Mucosa of rectum (tissue), 2 donors: ENCODE measurements around the gene DTX3L.

ENCODE experiments used
- H3K27ac ChIP-seq, 2 donors: one replicate each; pipeline ENCODE4 v1.7.0; 2013; ENCODE audit warnings: inconsistent platforms in 2 of 2, low read depth in 2 of 2, low read length in 2 of 2
- H3K27me3 ChIP-seq, 2 donors: one replicate each; pipeline ENCODE4 v1.7.0; 2013; ENCODE audit warnings: low read length in 2 of 2; ENCODE audit not compliant: control insufficient read depth in 2 of 2, insufficient read depth in 2 of 2
- H3K36me3 ChIP-seq, 2 donors: one replicate each; pipeline ENCODE4 v1.7.0; 2013; ENCODE audit warnings: low read length in 2 of 2; ENCODE audit not compliant: control insufficient read depth in 2 of 2, insufficient read depth in 2 of 2
- H3K4me1 ChIP-seq, 2 donors: one replicate each; pipeline ENCODE4 v1.7.0; 2013; ENCODE audit warnings: low read length in 2 of 2, mild to moderate bottlenecking in 1 of 2; ENCODE audit not compliant: control insufficient read depth in 2 of 2, insufficient read depth in 2 of 2
- H3K4me3 ChIP-seq, 2 donors: one replicate each; pipeline ENCODE4 v1.7.0; 2013; ENCODE audit warnings: low read length in 2 of 2
- H3K9ac ChIP-seq, 2 donors: one replicate each; pipeline ENCODE4 v1.7.0; 2013; ENCODE audit warnings: low read length in 2 of 2, low read depth in 1 of 2, mild to moderate bottlenecking in 1 of 2
- H3K9me3 ChIP-seq, 2 donors: one replicate each; pipeline ENCODE4 v1.7.0; 2013; ENCODE audit warnings: low read length in 2 of 2; ENCODE audit not compliant: control insufficient read depth in 2 of 2
- donor health status: healthy.
- donor health status: Normal muscosa, but diverticular disease.

DTX3L gene

GRCh38 chr3:122578069-122578740 lies 14.1 kb downstream of the DTX3L start:
- H3K36me3 ChIP-seq: peaks cover 0 to 4% of the 10 kb centered on the region in 2 donors
- H3K27ac ChIP-seq: no peak overlapping the region
- peaks cover 3 to 13% of the 10 kb centered on the region in 2 donors for H3K9me3 ChIP-seq
- no peaks in the 10 kb centered on the region for H3K4me1 ChIP-seq
- no peaks in the 10 kb centered on the region for H3K27me3 ChIP-seq
- peak overlapping the region in 1 of 2 donors; percentile 75 for H3K4me3 ChIP-seq
- H3K9ac ChIP-seq: peak overlapping the region in 1 of 2 donors; percentile 52

- H3K4me3 ChIP-seq: no peak overlapping the region
- H3K27ac ChIP-seq: no peak overlapping the region
- no peaks in the 10 kb centered on the region for H3K27me3 ChIP-seq
- no peak overlapping the region for H3K9ac ChIP-seq
- H3K9me3 ChIP-seq: peaks cover 3 to 13% of the 10 kb centered on the region in 2 donors
- no peaks in the 10 kb centered on the region for H3K4me1 ChIP-seq
- no peaks in the 10 kb centered on the region for H3K36me3 ChIP-seq
Observed at GRCh38 chr3:122580470-122580869, 16.3 kb downstream of the DTX3L start.

DNA sequence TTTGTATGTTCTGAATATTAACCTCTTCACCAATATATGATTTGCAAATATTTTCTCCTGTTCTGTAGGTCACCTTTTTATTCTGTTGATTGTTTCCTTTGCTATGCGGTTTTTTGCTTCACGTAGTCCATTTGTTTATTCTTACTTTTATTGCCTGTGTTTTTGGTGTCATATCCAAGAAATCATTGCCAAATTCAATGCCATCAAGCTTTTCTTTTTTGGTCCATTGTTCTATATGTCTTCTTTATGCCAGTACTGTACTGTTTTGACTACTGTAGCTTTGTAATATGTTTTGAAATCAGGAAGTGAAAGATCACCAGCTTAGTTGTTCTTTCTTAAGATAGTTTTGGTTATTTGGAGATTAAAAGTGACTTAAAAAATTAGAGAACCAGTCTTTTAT lies 17.5 kb downstream of the DTX3L start:
- Histone ChIP-seq H3K27ac (no peak overlapping the region), H3K27me3 (no peaks in the 10 kb centered on the region), H3K36me3 (no peaks in the 10 kb centered on the region), H3K9me3 (peaks cover 3 to 13% of the 10 kb centered on the region in 2 donors), H3K4me1 (no peaks in the 10 kb centered on the region), H3K9ac (no peak overlapping the region), H3K4me3 (no peak overlapping the region)

DNA sequence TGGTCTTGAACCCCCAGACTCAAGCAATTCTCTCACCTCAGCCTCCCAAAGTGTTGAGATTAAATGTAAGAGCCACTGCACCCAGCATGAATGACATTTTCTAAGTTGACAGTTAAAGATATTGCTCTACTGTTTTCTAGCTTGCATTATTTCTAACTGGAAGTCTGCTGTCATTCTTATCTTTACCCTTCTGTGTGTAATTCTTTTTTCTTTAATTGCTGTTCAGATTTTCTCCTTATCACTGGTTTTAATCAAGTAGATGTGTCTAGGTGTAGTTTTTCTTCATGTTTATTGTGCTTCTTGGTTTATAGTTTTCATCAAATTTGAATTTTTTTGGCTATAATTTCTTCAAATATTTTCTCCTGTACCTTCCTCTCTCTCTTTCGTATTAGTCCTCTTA lies 18.3 kb downstream of the DTX3L start:
- H3K9me3 ChIP-seq: peaks cover 3 to 13% of the 10 kb centered on the region in 2 donors
- no peak overlapping the region for H3K27ac ChIP-seq
- no peak overlapping the region for H3K9ac ChIP-seq
- no peaks in the 10 kb centered on the region for H3K36me3 ChIP-seq
- no peak overlapping the region for H3K4me3 ChIP-seq
- H3K4me1 ChIP-seq: no peaks in the 10 kb centered on the region
- no peaks in the 10 kb centered on the region for H3K27me3 ChIP-seq

GRCh38 chr3:122586098-122586497 lies 22.0 kb downstream of the DTX3L start:
- Histone ChIP-seq H3K27me3 (no peaks in the 10 kb centered on the region), H3K4me1 (no peaks in the 10 kb centered on the region), H3K9me3 (peaks cover 3 to 13% of the 10 kb centered on the region in 2 donors), H3K9ac (no peak overlapping the region), H3K36me3 (no peaks in the 10 kb centered on the region), H3K4me3 (no peak overlapping the region), H3K27ac (no peak overlapping the region)

DNA sequence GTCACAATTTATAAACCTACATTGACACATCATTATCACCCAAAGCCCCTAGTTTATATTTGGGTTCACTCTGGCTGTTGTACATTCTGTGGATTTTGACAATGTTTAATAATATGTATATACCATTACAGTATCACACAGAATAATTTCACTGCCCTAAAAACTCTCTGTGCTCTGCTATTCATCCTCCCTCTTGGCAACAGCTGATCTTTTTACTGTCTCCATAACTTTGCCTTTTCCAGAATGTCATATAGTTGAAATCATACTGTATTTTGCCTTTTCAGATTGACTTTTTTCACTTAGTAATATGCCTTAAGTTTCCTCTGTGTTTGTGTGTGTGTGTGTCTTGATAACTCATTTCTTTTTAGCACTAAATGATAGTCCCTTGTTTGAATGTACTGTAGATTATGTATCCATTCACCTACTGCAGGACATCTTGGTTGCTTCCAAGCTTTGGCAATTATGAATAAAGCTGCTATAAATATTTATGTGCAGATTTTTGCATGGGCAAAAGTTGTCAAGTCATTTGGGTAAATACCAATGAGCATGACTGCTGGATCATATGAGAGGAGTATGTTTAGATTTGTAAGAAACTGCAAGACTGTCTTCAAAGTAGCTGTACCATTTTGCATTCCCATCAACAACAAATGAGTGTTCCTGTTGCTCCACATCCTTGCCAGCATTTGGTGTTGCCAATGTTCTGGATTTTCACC lies 22.8 kb downstream of the DTX3L start:
- H3K9ac ChIP-seq: no peak overlapping the region
- H3K27me3 ChIP-seq: no peaks in the 10 kb centered on the region
- H3K9me3 ChIP-seq: peaks cover 3 to 10% of the 10 kb centered on the region in 2 donors
- no peaks in the 10 kb centered on the region for H3K36me3 ChIP-seq
- H3K27ac ChIP-seq: no peak overlapping the region
- H3K4me1 ChIP-seq: no peaks in the 10 kb centered on the region
- H3K4me3 ChIP-seq: no peak overlapping the region

GRCh38 chr3:122587572-122587971 lies 23.4 kb downstream of the DTX3L start:
- H3K27ac ChIP-seq: no peak overlapping the region
- H3K4me1 ChIP-seq: no peaks in the 10 kb centered on the region
- H3K36me3 ChIP-seq: no peaks in the 10 kb centered on the region
- no peaks in the 10 kb centered on the region for H3K27me3 ChIP-seq
- no peak overlapping the region for H3K9ac ChIP-seq
- no peak overlapping the region for H3K4me3 ChIP-seq
- H3K9me3 ChIP-seq: peaks cover 0 to 6% of the 10 kb centered on the region in 2 donors

GRCh38 chr3:122589297-122589696 lies 25.2 kb downstream of the DTX3L start:
- no peaks in the 10 kb centered on the region for H3K27me3 ChIP-seq
- no peak overlapping the region for H3K4me3 ChIP-seq
- H3K9ac ChIP-seq: no peak overlapping the region
- H3K4me1 ChIP-seq: no peaks in the 10 kb centered on the region
- H3K9me3 ChIP-seq: no peaks in the 10 kb centered on the region
- no peaks in the 10 kb centered on the region for H3K36me3 ChIP-seq
- H3K27ac ChIP-seq: no peak overlapping the region

GRCh38 chr3:122590610-122591009 lies 26.5 kb downstream of the DTX3L start:
- H3K27me3 ChIP-seq: no peaks in the 10 kb centered on the region
- H3K9me3 ChIP-seq: no peaks in the 10 kb centered on the region
- no peak overlapping the region for H3K9ac ChIP-seq
- H3K36me3 ChIP-seq: no peaks in the 10 kb centered on the region
- no peaks in the 10 kb centered on the region for H3K4me1 ChIP-seq
- no peak overlapping the region for H3K27ac ChIP-seq
- no peak overlapping the region for H3K4me3 ChIP-seq

GRCh38 chr3:122594025-122594424 lies 29.9 kb downstream of the DTX3L start:
- Histone ChIP-seq H3K4me3 (no peak overlapping the region), H3K4me1 (no peaks in the 10 kb centered on the region), H3K27me3 (no peaks in the 10 kb centered on the region), H3K36me3 (no peaks in the 10 kb centered on the region), H3K9ac (no peak overlapping the region), H3K9me3 (no peaks in the 10 kb centered on the region), H3K27ac (no peak overlapping the region)
